ENCODE results near the gene TMEM14C.

Gene TMEM14C

GRCh38 chr6:10778230-10778629 lies 55.4 kb downstream of the TMEM14C start:
- DNase-seq (ENCODE audit: extremely low spot score), result no peak
- CTCF ChIA-PET, result no interaction called here
- POLR2A ChIA-PET, result no interaction called here
- no peak for TF ChIP-seq CTCF (IDR thresholded peaks at IDR 0.05; ENCODE audit: control extremely low read depth, extremely low read depth, low read depth, missing control alignments)

DNA sequence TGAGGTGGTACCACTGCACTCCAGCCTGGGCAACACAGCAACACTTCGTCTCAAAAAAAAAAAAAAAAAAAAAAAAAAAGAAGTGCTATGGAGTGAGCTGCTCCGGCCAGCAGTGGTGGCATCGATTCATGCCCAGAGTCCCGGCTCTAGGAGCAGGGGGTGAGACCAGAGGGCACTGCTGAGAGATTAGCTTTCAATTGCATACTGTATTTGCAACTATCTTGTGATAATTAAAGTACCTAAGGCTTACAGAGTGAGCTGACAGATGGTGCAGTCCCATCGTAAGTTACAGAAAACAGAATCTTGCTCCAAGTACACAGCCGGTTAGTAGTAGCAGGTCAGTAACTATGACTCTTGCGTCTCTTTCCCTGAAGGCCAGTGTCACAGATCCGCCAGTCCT lies 56.2 kb downstream of the TMEM14C start:
- ChIA-PET CTCF (interaction anchor here (0.8 to 1.6 kb wide), 3 partner anchors 9 to 23 kb away, joined by 3 to 6 read pairs (median 3); no protein-coding TSS in a partner anchor), POLR2A (no interaction called here)
- TF ChIP-seq CTCF (IDR thresholded peaks at IDR 0.05; ENCODE audit: control extremely low read depth, extremely low read depth, low read depth, missing control alignments), result no peak
- no peak for DNase-seq (ENCODE audit: extremely low spot score)
